HG03159 (cell line): ENCODE data around the gene CCNI.
"Not testable (repeated sequence)": the region's sequence is repeated elsewhere in the genome, so short reads cannot be mapped to it uniquely, and the experiment has no call there.

Experiments used
- ATAC-seq: cut with Tn5 transposase; IDR thresholded peaks from one replicate; pipeline ENCODE4 v1.9.1; 2021; ENCODE audit warnings: mild to moderate bottlenecking, moderate library complexity; ENCODE audit not compliant: unreplicated experiment

Gene CCNI

GRCh38 chr4:77040854-77041725, 34.7 kb downstream of the CCNI start:
- peak; percentile 55 for ATAC-seq

- ATAC-seq, result no peak
These were observed 35.5 kb downstream of the CCNI start for GRCh38 chr4:77040270-77040669.

- ATAC-seq, result no peak
These were observed 36.0 kb downstream of the CCNI start for GRCh38 chr4:77039796-77040195.

- ATAC-seq, result no peak
These were observed 38.1 kb downstream of the CCNI start for GRCh38 chr4:77037736-77038135.

GRCh38 chr4:77037168-77037567, 38.6 kb downstream of the CCNI start:
- ATAC-seq, result not testable (repeated sequence)

- ATAC-seq, result no peak
These were observed 39.6 kb downstream of the CCNI start for GRCh38 chr4:77036206-77036605.

GRCh38 chr4:77035153-77035552, 40.6 kb downstream of the CCNI start:
- ATAC-seq, result no peak

GRCh38 chr4:77031544-77031943, 44.2 kb downstream of the CCNI start:
- no peak for ATAC-seq

GRCh38 chr4:77029757-77030156, 46.0 kb downstream of the CCNI start:
- ATAC-seq, result not testable (repeated sequence)

GRCh38 chr4:77028246-77028645, 47.5 kb downstream of the CCNI start:
- no peak for ATAC-seq

- no peak for ATAC-seq
These were observed 49.5 kb downstream of the CCNI start for GRCh38 chr4:77026322-77026704.

GRCh38 chr4:77025643-77026321, 50.0 kb downstream of the CCNI start:
- ATAC-seq, result peak; percentile 75

GRCh38 chr4:77023920-77024319, 51.9 kb downstream of the CCNI start:
- no peak for ATAC-seq

- no peak for ATAC-seq
These were observed 53.1 kb downstream of the CCNI start for GRCh38 chr4:77022560-77023179.

- no peak for ATAC-seq
These were observed 54.1 kb downstream of the CCNI start for GRCh38 chr4:77021614-77022089.

GRCh38 chr4:77020017-77020416, 55.8 kb downstream of the CCNI start:
- no peak for ATAC-seq

- ATAC-seq, result no peak
These were observed 60.4 kb downstream of the CCNI start for GRCh38 chr4:77015390-77015789.

GRCh38 chr4:77014256-77014655, 61.5 kb downstream of the CCNI start:
- no peak for ATAC-seq

- no peak for ATAC-seq
These were observed 63.1 kb downstream of the CCNI start for GRCh38 chr4:77012726-77013125.

GRCh38 chr4:77010841-77011354, 64.9 kb downstream of the CCNI start:
- ATAC-seq, result no peak

GRCh38 chr4:77009511-77010115, 66.2 kb downstream of the CCNI start:
- ATAC-seq, result no peak
